Uterus (tissue), 2 donors: ENCODE data around the gene GAPDHS.

Experiments used
- POLR2A ChIP-seq, 2 donors: fragments of 450-650 bp; IDR thresholded peaks; one replicate each; pipeline ENCODE4 v1.6.1; 2016; ENCODE audit warnings: antibody characterized with exemption in 2 of 2, mild to moderate bottlenecking in 1 of 2, moderate library complexity in 1 of 2
- TF ChIP-seq, protein P1 (sequence below), 4 experiments: fragments of 200-600 bp in 2 of 4; fragments of 450-650 bp in 2 of 4; sonication (generic) in 2 of 4; IDR thresholded peaks; one replicate each; pipeline ENCODE4 v1.5.1; 2016 to 2019; ENCODE audit warnings: antibody characterized with exemption in 4 of 4, mild to moderate bottlenecking in 2 of 4, moderate library complexity in 1 of 4

DNA sequence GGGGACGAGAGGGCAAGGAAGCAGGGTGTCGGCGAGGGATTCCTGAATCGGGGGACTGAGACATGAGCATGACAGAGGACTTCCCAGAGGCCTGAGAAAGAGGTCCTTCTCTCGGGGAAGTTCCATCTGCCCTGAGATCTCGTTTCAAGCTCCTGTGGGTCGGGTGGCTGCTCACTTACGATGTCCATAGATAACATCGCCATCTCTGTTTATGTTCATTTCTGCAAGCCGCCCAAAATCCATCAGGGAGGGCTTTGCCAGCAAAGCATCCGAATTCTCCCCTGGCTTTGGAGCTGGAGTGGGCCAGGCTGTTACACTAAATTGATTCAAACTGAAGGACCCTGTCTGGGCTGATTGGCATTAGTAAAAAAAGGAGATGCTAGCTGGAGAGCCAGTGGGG lies 25.7 kb upstream of the GAPDHS start:
- TF ChIP-seq, protein P1, sequence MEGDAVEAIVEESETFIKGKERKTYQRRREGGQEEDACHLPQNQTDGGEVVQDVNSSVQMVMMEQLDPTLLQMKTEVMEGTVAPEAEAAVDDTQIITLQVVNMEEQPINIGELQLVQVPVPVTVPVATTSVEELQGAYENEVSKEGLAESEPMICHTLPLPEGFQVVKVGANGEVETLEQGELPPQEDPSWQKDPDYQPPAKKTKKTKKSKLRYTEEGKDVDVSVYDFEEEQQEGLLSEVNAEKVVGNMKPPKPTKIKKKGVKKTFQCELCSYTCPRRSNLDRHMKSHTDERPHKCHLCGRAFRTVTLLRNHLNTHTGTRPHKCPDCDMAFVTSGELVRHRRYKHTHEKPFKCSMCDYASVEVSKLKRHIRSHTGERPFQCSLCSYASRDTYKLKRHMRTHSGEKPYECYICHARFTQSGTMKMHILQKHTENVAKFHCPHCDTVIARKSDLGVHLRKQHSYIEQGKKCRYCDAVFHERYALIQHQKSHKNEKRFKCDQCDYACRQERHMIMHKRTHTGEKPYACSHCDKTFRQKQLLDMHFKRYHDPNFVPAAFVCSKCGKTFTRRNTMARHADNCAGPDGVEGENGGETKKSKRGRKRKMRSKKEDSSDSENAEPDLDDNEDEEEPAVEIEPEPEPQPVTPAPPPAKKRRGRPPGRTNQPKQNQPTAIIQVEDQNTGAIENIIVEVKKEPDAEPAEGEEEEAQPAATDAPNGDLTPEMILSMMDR (IDR thresholded peaks at IDR 0.05): no peak
- no peak for TF ChIP-seq POLR2A (IDR thresholded peaks at IDR 0.05)
